Measurements from ENCODE around the gene METTL26.

- no peak for TF ChIP-seq CTCF (IDR thresholded peaks at IDR 0.05)
- no peak for TF ChIP-seq USF2 (CRISPR knock-in tag; IDR thresholded peaks at IDR 0.05)
- no peak for TF ChIP-seq CBFB (CRISPR knock-in tag; IDR thresholded peaks at IDR 0.05; ENCODE audit: low read depth)
- no peak for TF ChIP-seq FOXP4 (CRISPR knock-in tag; IDR thresholded peaks at IDR 0.05)
- TF ChIP-seq ZNF416 (CRISPR knock-in tag; IDR thresholded peaks at IDR 0.05), result no peak
- TF ChIP-seq ATF3 (CRISPR knock-in tag; conservative IDR thresholded peaks at IDR 0.05), result no peak
- TF ChIP-seq USF1 (CRISPR knock-in tag; IDR thresholded peaks at IDR 0.05), result no peak
- no peak for TF ChIP-seq NR3C1 (CRISPR knock-in tag; conservative IDR thresholded peaks at IDR 0.05; ENCODE audit: low read depth)
- TF ChIP-seq ZNF232 (CRISPR knock-in tag; IDR thresholded peaks at IDR 0.05), result no peak
- TF ChIP-seq NR1H2 (CRISPR knock-in tag; IDR thresholded peaks at IDR 0.05), result no peak
- TF ChIP-seq RELA (CRISPR knock-in tag; IDR thresholded peaks at IDR 0.05; ENCODE audit: borderline replicate concordance), result no peak
- no peak for TF ChIP-seq FOXP1 (CRISPR knock-in tag; IDR thresholded peaks at IDR 0.05; ENCODE audit: borderline replicate concordance)
- TF ChIP-seq PRDM15 (CRISPR knock-in tag; IDR thresholded peaks at IDR 0.05), result no peak
- TF ChIP-seq E2F5 (CRISPR knock-in tag; IDR thresholded peaks at IDR 0.05), result no peak
Measured at GRCh38 chr16:658679-659571, 22.8 kb upstream of the METTL26 start.

Data from WTC11 (cell line).